Dendritic cell treated with granulocyte-macrophage colony-stimulating factor and Interleukin-4, amounts not matched to agents 40 ng/mL and 50 ng/mL, for 4 days (primary cell): Measurements from ENCODE around the gene MGLL.

Source experiments
- H3K27ac Mint-ChIP-seq: one replicate; pipeline ENCODE4 v1.8.0; 2022; ENCODE audit warnings: mild to moderate bottlenecking, mixed read lengths
- H3K27me3 Mint-ChIP-seq: one replicate; pipeline ENCODE4 v1.8.0; 2022; ENCODE audit warnings: mild to moderate bottlenecking, mixed read lengths
- H3K36me3 Mint-ChIP-seq: one replicate; pipeline ENCODE4 v1.8.0; 2022; ENCODE audit warnings: low read depth, mixed read lengths
- H3K4me1 Mint-ChIP-seq: one replicate; pipeline ENCODE4 v1.8.0; 2022; ENCODE audit warnings: low read depth, mixed read lengths
- H3K4me3 Mint-ChIP-seq: one replicate; pipeline ENCODE4 v1.8.0; 2022; ENCODE audit warnings: mild to moderate bottlenecking, moderate library complexity, mixed read lengths
- H3K9me3 Mint-ChIP-seq: one replicate; pipeline ENCODE4 v1.8.0; 2022; ENCODE audit warnings: mixed read lengths
- intact Hi-C: fragments of 100-400 bp; cut with micrococcal nuclease; formaldehyde crosslinking; loops from one replicate; pipeline ENCODE4 v1.15.0; 2022

Gene MGLL

DNA sequence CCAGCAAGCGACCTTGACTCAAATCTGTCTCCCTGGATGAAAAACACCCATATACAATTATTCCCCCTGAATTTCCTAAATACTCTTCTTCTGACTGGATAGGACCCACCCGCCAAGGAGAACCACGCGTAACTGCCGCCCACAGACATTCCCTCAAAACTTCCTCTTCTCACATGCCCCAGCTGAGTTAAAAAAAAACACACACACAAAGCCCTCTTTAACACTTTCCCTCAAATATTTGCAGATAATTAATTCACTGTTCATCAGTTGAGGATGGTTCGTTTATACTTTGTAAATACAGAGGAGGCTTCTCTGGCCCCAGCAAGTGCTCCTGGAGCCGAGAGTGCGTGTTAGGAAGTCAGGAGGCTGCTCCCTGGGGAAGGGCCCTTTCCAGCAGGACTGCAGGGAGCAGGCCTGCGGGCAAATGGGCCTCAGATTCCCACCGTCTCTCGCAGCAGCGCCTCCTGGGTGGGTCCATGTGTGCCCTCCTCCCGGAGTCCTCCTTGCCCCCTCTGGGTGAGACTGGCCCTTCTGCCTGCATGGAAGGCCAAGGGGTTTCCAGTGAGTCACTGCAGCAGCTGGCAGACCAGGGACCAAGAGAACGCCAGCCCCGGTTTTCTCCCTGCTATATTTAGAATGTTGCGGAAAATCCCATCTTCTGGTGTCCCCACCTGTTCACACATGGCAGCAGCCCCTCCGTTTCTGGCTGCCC, 46.8 kb downstream of the MGLL start:
- Mint-ChIP-seq H3K36me3 (peaks cover 15% of the 10 kb centered on the region), H3K27ac (peak overlapping the region; percentile 68), H3K27me3 (peaks cover 15% of the 10 kb centered on the region), H3K4me3 (no peak overlapping the region), H3K9me3 (no peaks in the 10 kb centered on the region), H3K4me1 (peaks cover 81% of the 10 kb centered on the region)
- intact Hi-C loops, result loop anchor here (5.0 to 10.0 kb wide), 2 partner anchors 47 to 81 kb away; partner anchors contain the start of gene MGLL

DNA sequence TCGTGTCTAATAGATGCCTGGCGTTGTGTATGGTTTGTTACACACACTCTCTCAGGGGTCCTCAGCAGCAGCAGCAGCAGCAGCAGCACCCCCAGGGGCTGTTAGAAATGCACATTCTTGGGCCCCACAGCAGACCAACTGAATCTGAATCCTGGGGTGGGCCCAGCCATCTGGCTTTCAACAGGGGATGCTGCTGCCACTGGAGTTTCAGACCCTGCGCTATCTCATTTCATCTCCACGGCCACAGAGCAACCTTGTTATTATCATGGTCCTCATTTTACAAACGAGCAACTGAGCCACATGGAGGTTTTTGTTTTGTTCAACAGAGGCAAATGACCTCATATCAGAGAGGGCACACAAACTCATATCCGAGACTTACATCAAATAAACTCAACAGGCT, 47.7 kb downstream of the MGLL start:
- Mint-ChIP-seq H3K9me3 (no peaks in the 10 kb centered on the region), H3K4me1 (peaks cover 85% of the 10 kb centered on the region), H3K27ac (no peak overlapping the region), H3K4me3 (no peak overlapping the region), H3K36me3 (peaks cover 15% of the 10 kb centered on the region), H3K27me3 (peaks cover 15% of the 10 kb centered on the region)
- intact Hi-C loops, result loop anchor here (5.0 to 10.0 kb wide), 2 partner anchors 48 to 80 kb away; partner anchors contain the start of gene MGLL

DNA sequence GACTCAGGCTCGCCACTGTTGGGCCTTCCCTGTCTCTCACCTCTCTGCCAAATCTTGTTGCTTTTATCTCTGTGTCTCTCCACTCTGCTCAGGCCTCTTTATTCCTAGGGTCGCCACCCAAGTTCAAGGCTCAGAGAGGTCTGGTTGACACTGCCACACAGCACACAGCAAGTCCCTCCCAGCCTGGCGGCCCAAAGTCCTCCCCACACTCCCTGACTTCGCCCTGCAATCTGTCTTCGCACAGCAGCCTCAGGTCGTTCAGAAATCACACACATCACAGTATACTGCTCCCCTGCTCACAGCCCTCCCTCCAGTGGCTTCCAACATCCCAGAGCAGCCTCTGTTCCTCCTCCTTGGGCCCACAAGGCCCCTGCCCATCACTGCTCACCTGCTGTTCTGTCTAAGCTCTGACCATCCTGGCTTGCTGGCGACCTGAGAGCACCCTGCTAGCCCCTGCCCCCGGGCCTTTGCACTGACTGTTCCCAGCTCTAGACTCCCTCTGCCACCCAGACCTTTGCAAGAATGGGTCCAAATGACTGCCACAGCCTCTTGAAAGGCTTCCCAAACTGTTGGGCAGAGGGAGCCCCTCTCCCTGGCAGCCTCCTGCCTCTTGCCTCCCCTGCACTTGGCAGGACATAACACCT, 48.4 kb downstream of the MGLL start:
- peak overlapping the region; percentile 20 for H3K27ac Mint-ChIP-seq
- peaks cover 87% of the 10 kb centered on the region for H3K4me1 Mint-ChIP-seq
- H3K27me3 Mint-ChIP-seq, result peaks cover 15% of the 10 kb centered on the region
- intact Hi-C loops, result loop anchor here (10.0 kb wide), 1 partner anchor 79 kb away; no protein-coding TSS in a partner anchor
- H3K9me3 Mint-ChIP-seq, result no peaks in the 10 kb centered on the region
- peaks cover 15% of the 10 kb centered on the region for H3K36me3 Mint-ChIP-seq
- no peak overlapping the region for H3K4me3 Mint-ChIP-seq

DNA sequence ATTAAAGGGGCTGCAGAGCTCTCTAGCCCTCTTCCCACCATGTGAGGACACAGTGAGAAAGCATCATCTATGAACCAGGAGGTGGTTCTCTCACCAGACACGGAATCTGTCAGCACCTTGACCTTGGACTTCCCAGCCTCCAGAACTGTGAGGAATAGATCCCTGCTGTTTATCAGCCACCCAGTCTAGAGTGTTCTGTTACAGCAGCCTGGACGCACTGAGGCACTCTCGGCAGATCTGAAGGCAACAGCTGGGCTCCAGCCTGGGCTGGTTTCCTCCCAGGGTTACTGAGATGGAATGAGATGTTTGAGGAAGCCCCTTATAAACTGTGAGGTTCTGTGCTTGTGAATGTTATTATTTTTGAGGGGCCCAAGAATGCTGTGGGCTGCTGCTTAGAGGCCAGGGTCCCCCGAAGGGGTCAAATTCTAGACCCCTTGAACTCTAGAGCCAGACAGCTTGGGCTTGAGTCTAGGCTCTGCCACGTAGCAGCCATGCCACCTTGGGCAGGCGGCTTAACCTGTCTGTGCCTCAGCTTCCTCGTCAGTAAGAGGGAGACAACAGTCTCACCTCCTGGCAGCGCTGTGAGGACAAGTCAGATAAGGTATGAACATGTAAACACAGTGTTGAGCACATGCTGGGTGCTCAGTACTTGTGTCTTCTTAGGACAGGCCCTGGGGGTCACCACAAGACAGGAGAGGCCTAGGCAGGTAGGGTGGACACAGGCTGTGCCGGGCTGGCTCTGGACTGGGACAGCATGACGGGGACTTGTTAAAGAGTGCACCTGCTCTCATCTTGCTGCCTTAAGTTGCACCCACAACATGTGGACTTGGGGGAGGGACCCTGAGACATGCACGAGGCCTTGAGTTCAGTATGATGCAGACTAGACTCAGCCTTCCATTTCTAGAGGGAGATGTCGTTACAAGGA, 49.2 kb downstream of the MGLL start:
- no peak overlapping the region for H3K4me3 Mint-ChIP-seq
- H3K4me1 Mint-ChIP-seq, result peaks cover 92% of the 10 kb centered on the region
- peaks cover 20% of the 10 kb centered on the region for H3K36me3 Mint-ChIP-seq
- H3K27ac Mint-ChIP-seq, result peak overlapping the region; percentile 20
- H3K9me3 Mint-ChIP-seq, result no peaks in the 10 kb centered on the region
- peaks cover 15% of the 10 kb centered on the region for H3K27me3 Mint-ChIP-seq
- intact Hi-C loops, result loop anchor here (10.0 kb wide), 1 partner anchor 78 kb away; no protein-coding TSS in a partner anchor

DNA sequence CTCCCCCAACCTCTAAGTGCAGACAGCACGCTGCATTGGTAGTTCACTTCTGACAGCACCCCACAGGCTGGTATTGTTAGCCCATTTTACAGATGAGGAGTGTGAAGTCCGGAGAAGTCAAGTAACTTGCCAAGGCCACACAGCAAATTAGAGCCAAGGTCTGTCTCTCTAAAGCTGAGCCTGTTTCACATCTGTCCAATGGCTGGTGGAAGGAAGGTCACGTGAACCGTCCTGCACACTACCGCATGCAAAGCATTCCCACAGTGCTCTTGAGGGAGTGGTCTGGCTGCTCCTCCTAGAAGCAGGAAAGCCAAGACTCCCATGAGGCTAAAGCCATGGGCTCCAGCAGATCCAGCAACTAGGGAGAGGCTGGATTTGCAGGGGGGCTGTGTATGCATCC, 50.0 kb downstream of the MGLL start:
- H3K36me3 Mint-ChIP-seq, result peaks cover 18% of the 10 kb centered on the region
- intact Hi-C loops, result loop anchor here (10.0 kb wide), 1 partner anchor 77 kb away; no protein-coding TSS in a partner anchor
- H3K4me1 Mint-ChIP-seq, result peaks cover 86% of the 10 kb centered on the region
- peaks cover 15% of the 10 kb centered on the region for H3K27me3 Mint-ChIP-seq
- no peaks in the 10 kb centered on the region for H3K9me3 Mint-ChIP-seq
- no peak overlapping the region for H3K27ac Mint-ChIP-seq
- no peak overlapping the region for H3K4me3 Mint-ChIP-seq

DNA sequence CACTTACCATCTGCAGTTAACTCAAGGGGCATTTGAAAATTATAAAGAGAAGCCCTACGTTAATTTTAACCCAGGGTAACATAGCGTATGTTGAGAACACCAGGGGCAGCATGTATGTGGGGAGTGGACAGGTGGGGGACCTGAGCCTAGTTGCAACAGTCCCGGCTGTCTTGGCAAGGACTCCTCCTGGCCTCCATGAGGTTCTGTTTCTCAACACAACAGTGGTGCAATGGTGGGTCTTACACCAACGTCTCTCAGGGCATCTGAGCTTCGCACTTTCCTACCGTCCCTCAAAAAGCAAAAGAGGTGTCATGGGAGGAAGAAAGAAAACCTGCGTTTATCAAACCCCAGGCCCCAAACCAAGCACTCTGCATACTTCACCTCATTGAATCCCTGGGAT, 50.6 kb downstream of the MGLL start:
- Mint-ChIP-seq H3K9me3 (no peaks in the 10 kb centered on the region), H3K4me3 (no peak overlapping the region), H3K27me3 (peaks cover 15% of the 10 kb centered on the region), H3K4me1 (peaks cover 86% of the 10 kb centered on the region), H3K27ac (no peak overlapping the region), H3K36me3 (peaks cover 13% of the 10 kb centered on the region)
- intact Hi-C loops, result loop anchor here (10.0 kb wide), 1 partner anchor 77 kb away; no protein-coding TSS in a partner anchor

DNA sequence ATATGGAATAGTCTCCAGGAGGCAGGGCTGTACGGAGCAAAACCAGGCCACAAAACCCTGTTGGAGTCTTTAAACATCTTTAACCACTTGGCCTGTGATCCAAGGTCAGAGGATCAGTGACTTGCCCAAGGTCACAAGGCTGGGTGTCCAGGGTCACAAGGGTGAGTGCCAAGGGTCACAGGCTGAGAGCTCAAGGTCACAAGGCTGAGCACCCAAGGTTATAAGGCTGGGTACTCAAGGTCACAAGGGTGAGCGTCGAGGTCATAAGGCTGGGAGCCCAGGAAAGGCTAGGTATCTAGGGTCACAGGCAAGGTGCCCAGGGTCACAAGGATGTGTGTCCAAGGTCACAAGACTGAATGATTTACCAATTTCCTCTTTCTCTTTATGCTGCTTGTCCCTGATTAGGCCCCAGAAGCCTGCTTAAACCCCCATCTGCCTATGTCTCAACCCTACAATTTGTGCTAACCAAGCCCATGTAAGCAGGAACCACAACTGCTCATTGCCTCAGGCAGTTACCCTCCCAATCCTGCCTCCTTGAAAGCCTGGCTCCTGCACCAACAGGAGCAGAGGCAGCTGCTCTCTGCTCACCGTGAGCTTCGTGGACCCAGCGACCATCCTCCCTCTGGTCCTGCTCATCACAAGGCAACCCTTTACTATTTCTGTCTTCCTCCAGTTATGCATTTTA, 51.5 kb downstream of the MGLL start:
- intact Hi-C loops, result loop anchor here (10.0 kb wide), 1 partner anchor 76 kb away; no protein-coding TSS in a partner anchor
- H3K4me3 Mint-ChIP-seq, result no peak overlapping the region
- no peaks in the 10 kb centered on the region for H3K9me3 Mint-ChIP-seq
- peaks cover 83% of the 10 kb centered on the region for H3K4me1 Mint-ChIP-seq
- peak overlapping the region; percentile 65 for H3K27ac Mint-ChIP-seq
- peaks cover 13% of the 10 kb centered on the region for H3K27me3 Mint-ChIP-seq
- peaks cover 7% of the 10 kb centered on the region for H3K36me3 Mint-ChIP-seq

DNA sequence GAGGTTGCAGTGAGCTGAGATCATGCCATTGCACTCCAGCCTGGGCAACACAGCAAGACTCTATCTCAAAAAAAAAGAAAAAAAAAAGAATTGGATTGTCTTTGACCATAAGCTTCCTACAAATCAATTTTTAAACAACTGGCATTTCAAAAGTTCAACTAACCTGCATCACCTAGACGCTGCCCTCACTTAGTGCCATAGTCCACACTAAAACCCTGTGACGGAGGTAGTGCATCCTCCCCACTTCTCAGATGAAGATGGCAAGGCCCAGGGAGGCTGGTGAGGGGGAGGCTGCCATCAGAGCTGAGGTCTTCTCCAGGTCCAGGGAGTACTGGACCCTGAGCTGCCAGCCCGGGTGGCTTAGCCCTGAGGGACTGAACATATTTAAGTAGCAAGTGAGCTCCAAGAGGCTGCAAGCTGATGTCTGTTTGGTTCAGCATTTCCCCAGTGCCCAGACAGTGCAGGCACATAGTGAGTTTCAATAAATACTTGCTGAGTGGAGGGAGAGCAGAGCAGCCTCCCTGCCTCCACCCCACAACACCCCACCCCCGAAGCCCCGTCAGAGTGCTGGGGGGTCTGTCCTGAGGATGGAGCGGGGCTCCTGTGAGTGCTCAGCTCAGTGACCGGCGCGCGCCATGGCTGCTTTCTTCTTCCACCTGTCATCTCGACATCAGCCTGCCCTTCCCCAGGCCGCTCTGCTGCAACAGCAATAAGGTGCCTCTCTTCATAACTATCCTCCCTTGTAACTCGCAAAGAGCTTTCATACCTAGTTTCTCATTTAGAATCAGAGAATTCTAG, 52.8 kb downstream of the MGLL start:
- peak overlapping the region; percentile 65 for H3K27ac Mint-ChIP-seq
- H3K9me3 Mint-ChIP-seq, result no peaks in the 10 kb centered on the region
- peaks cover 12% of the 10 kb centered on the region for H3K27me3 Mint-ChIP-seq
- intact Hi-C loops, result loop anchor here (10.0 kb wide), 1 partner anchor 75 kb away; no protein-coding TSS in a partner anchor
- H3K4me1 Mint-ChIP-seq, result peaks cover 78% of the 10 kb centered on the region
- H3K36me3 Mint-ChIP-seq, result peaks cover 7% of the 10 kb centered on the region
- H3K4me3 Mint-ChIP-seq, result no peak overlapping the region

DNA sequence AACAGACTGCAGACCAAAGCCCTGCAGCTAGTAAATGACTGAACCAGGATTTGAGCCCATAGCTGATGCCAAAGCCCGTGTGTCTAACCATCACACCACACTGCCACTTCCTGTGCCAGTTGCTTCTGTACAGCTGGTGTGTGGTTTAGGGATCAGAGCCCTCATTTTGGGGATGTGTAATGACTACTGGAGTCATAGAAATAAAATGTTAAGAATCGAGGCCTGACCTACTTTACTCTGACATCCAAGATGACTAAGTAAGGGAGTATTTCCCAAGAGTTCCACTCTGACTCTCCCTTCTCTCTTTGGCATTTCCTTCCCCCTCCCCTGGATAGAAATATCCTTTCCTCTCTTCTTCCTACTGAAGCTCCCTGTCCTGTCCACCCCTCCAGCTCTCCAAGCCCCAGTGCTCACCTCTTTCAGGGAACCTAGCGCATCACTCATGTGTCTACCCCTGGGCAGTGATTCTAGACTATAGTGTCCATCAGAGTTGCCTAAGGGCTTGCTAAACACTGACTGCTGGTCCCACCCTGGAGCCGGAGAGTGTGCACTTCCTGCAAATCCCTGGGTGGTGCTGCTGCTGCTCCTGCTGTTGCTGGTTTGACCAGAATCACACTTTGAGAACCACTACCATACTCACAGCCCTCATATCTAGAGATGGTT, 53.8 kb downstream of the MGLL start:
- intact Hi-C loops, result no loop called here
- Mint-ChIP-seq H3K27ac (peak overlapping the region; percentile 61), H3K36me3 (peaks cover 7% of the 10 kb centered on the region), H3K4me3 (no peak overlapping the region), H3K4me1 (peaks cover 77% of the 10 kb centered on the region), H3K9me3 (no peaks in the 10 kb centered on the region), H3K27me3 (peaks cover 10% of the 10 kb centered on the region)

DNA sequence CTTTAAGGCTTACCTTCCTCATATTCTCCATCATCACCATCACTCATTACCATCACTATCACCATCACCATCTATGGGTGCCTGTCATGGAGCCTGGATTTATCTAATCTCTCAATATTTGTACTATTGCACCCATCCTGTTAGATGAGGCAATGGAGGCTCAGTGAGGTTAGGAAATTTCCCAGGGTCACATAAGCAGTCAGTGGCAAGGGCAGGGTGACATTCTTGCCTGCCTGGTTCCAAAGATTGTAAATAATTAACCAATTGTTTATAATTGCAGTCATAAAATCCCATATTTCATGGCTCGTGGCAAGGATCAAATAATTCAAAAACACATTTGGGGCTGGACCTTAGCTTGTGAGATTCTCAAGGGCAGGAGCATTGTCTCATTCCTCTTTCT, 55.2 kb downstream of the MGLL start:
- Mint-ChIP-seq H3K27ac (no peak overlapping the region), H3K4me1 (peaks cover 79% of the 10 kb centered on the region), H3K27me3 (peaks cover 18% of the 10 kb centered on the region), H3K4me3 (no peak overlapping the region), H3K9me3 (no peaks in the 10 kb centered on the region), H3K36me3 (peaks cover 7% of the 10 kb centered on the region)
- intact Hi-C loops, result no loop called here

DNA sequence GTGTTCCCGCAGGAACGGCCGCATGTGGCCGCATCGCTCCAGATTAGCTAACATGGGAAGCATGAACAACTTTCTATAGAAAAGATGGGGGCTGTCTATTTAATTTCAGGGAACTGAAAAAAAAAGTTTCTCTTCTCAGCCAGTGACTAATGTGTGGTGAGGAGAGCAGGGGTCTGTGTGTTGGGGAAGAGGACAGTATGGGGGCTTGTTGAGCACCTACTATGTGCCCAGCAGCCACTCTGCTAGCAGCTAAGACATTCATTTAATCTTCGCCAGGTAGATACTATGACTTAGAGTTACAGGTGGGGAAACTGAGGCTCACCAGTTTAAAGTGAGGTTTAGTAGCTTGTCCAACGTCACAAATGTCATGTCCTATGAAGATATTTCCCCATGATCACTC, 56.6 kb downstream of the MGLL start:
- H3K27ac Mint-ChIP-seq, result no peak overlapping the region
- peaks cover 79% of the 10 kb centered on the region for H3K4me1 Mint-ChIP-seq
- intact Hi-C loops, result no loop called here
- no peak overlapping the region for H3K4me3 Mint-ChIP-seq
- peaks cover 30% of the 10 kb centered on the region for H3K27me3 Mint-ChIP-seq
- H3K36me3 Mint-ChIP-seq, result peaks cover 7% of the 10 kb centered on the region
- H3K9me3 Mint-ChIP-seq, result no peaks in the 10 kb centered on the region

DNA sequence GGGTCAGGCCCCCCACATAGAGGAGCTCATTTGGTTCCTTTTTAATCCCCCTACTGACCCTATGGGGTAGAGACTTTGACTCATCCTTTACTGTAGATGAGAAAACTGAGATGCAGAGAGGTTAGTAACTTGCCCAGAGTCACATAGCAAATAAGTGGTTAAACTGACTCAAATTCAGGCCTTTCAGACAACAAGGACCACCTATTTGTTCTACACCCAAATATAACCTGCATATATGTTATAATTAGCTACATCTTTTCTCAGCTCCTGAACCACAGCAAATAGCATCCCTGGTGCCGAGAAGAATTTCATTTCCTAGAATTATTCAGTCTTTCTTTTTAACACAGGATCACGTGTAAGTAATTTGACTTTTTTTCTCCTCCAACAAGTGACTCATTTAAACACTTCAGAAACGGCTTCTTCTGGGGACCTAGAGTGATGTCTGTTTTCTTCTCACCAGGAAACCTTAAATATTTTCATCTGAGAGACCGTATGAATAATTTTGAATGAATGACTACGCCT, 57.4 kb downstream of the MGLL start:
- Mint-ChIP-seq H3K36me3 (peaks cover 9% of the 10 kb centered on the region), H3K4me1 (peaks cover 71% of the 10 kb centered on the region), H3K27me3 (peaks cover 30% of the 10 kb centered on the region), H3K9me3 (no peaks in the 10 kb centered on the region), H3K27ac (no peak overlapping the region), H3K4me3 (no peak overlapping the region)
- intact Hi-C loops, result no loop called here
